Right lobe of liver (tissue), 4 donors: ENCODE data around the gene FUT1.

ENCODE experiments used
- POLR2A ChIP-seq: fragments of 450-650 bp; IDR thresholded peaks from one replicate; pipeline ENCODE4 v1.6.1; 2017; ENCODE audit warnings: antibody characterized with exemption, mild to moderate bottlenecking
- TF ChIP-seq, protein P1 (sequence below), 4 donors: fragments of 200-600 bp in 3 of 4; fragments of 450-650 bp in 1 of 4; IDR thresholded peaks; one replicate each; pipeline versions ENCODE4 v1.5.1 to v1.8.0; 2016 to 2022; ENCODE audit warnings: antibody characterized with exemption in 4 of 4, mild to moderate bottlenecking in 2 of 4
- donor health status: DM: no; HTN: no; CAD: no.
- donor health status: DM: no; HTN: no; CAD: no.
- donor health status: DM: no; HTN: yes; CAD: no.

DNA sequence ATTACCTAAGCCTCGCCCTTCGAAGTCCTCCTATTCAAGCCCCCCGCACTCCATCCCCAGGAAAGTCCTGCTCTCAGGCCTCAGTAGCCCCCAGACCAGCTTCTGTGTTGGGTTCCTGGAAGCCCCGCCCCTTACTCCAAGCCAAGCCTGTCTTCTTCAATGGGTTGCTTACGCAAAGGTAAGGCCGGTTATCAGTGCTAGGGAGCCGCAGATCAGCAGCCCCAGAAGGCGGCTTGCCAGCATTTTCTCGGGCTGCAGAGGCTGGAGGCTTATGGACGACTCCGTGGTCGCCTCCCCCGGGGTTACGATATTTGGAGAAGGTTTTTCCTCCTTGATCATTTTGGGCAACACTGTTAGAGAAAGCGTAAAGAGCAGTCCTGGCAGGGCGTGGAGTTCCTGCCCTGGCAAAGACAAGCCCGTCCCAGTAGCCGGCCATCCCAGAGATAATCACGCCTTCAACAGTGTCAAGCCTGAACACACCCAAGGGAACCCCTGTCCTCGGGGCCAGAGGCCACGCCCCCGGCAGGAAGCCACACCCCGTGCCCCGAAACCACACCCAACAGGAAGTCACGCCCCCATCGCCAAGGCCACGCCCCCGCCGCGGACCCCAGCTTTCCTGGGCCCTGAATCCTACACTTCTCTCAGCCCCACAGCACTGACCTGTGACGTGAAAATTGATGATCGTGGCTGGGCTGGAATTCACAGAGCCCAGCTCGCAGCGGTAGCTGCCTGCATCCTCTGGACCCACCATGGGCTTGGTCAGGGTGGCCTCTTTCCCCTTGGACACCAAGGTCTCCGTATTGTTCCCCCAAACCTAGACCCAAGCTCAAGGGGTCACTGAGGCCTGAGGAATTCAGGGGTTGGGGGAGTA, 11.1 kb downstream of the FUT1 start:
- TF ChIP-seq POLR2A, result no peak
- TF ChIP-seq, protein P1, sequence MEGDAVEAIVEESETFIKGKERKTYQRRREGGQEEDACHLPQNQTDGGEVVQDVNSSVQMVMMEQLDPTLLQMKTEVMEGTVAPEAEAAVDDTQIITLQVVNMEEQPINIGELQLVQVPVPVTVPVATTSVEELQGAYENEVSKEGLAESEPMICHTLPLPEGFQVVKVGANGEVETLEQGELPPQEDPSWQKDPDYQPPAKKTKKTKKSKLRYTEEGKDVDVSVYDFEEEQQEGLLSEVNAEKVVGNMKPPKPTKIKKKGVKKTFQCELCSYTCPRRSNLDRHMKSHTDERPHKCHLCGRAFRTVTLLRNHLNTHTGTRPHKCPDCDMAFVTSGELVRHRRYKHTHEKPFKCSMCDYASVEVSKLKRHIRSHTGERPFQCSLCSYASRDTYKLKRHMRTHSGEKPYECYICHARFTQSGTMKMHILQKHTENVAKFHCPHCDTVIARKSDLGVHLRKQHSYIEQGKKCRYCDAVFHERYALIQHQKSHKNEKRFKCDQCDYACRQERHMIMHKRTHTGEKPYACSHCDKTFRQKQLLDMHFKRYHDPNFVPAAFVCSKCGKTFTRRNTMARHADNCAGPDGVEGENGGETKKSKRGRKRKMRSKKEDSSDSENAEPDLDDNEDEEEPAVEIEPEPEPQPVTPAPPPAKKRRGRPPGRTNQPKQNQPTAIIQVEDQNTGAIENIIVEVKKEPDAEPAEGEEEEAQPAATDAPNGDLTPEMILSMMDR (IDR thresholded peaks at IDR 0.05), result no peak
